Sigmoid colon (tissue), 4 donors: ENCODE results near the gene ANKS6.

Experiments
- EP300 ChIP-seq, 4 donors: sonication (generic); formaldehyde crosslinking; IDR thresholded peaks; one replicate each; pipeline ENCODE4 v1.6.1; 2017; ENCODE audit warnings: antibody characterized with exemption in 4 of 4
- POLR2A ChIP-seq, 2 donors: fragments of 450-650 bp; IDR thresholded peaks; one replicate each; pipeline ENCODE4 v1.6.1; 2016; ENCODE audit warnings: antibody characterized with exemption in 2 of 2, mild to moderate bottlenecking in 2 of 2, moderate library complexity in 2 of 2
- POLR2AphosphoS5 ChIP-seq, 4 donors: sonication (generic); formaldehyde crosslinking; IDR thresholded peaks; one replicate each; pipeline ENCODE4 v1.6.1; 2017; ENCODE audit warnings: antibody characterized with exemption in 4 of 4
- TF ChIP-seq, protein P1 (sequence below), 4 experiments: fragments of 450-650 bp in 3 of 4; fragments of 200-600 bp in 1 of 4; IDR thresholded peaks; one replicate each; pipeline ENCODE4 v1.5.1; 2016 to 2019; ENCODE audit warnings: antibody characterized with exemption in 4 of 4, mild to moderate bottlenecking in 3 of 4, moderate library complexity in 2 of 4

DNA sequence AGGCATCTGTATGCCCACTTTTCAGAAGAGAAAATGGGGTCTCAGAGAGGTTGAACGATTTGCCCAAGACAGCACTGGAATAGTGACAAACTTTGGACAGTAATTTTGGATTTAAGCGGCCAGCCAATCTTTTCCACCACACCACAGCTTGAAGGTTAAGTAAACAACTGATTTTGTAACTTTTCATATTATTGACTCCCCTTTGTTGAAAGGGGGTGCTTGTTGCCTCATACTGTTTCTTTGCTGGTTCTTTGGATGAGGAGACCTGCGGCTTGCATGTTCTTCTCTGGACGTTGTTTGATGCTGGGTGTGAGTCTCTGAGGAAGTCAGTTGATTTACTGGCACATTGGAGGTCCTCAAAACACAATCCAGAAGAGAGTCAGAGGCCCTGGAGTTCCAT lies 76.0 kb downstream of the ANKS6 start:
- TF ChIP-seq, protein P1, sequence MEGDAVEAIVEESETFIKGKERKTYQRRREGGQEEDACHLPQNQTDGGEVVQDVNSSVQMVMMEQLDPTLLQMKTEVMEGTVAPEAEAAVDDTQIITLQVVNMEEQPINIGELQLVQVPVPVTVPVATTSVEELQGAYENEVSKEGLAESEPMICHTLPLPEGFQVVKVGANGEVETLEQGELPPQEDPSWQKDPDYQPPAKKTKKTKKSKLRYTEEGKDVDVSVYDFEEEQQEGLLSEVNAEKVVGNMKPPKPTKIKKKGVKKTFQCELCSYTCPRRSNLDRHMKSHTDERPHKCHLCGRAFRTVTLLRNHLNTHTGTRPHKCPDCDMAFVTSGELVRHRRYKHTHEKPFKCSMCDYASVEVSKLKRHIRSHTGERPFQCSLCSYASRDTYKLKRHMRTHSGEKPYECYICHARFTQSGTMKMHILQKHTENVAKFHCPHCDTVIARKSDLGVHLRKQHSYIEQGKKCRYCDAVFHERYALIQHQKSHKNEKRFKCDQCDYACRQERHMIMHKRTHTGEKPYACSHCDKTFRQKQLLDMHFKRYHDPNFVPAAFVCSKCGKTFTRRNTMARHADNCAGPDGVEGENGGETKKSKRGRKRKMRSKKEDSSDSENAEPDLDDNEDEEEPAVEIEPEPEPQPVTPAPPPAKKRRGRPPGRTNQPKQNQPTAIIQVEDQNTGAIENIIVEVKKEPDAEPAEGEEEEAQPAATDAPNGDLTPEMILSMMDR (IDR thresholded peaks at IDR 0.05), result no peak
- TF ChIP-seq EP300 (IDR thresholded peaks at IDR 0.05) (no peak), POLR2A (IDR thresholded peaks at IDR 0.05) (no peak), POLR2AphosphoS5 (IDR thresholded peaks at IDR 0.05) (no peak)
